ENCODE measurements around the gene SFI1. TPM values are rescaled to one million over a fixed set of nuclear protein-coding genes. Genes with fewer than 3 reads are reported as not detected.
"Not testable (repeated sequence)": the region's sequence is repeated elsewhere in the genome, so short reads cannot be mapped to it uniquely, and the experiment has no call there.

SFI1 gene
- total RNA-seq, 1 donor from 2014 or later = 406 TPM

DNA sequence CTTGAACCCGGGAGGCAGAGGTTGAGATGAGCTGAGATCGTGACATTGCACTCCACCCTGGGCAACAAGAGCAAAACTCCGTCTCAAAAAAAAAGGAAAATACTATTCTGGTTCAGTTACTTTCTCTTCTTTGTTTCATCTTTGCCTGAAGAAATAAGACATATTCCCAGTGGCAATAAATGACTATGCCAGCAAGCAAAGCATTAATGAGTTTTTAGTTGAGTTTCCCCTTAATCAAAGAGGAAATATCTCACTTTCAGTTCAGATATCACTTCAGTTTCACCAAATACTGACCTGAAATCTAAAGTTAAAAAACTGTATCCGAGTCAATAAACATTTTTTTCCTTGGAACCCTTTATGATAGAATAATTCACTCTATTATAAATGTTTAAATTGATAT lies 155.3 kb downstream of the SFI1 start:
- no peak overlapping the region for H3K27ac Mint-ChIP-seq

DNA sequence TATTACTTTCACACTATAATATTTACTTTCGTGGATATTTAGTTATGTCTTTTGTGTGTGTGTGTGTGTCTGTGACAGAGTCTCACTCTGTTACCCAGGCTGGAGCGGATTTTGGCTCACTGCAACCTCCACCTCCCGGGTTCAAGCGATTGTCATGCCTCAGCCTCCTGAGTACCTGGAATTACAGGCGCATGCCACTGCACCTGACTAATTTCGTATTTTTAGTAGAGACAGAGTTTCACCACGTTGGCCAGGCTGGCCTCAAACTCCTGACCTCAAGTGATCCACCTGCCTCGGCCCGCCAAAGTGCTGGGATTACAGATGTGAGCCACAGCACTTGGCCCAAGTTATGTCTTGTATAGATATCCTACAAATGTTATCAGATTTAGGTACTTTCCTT lies 155.8 kb downstream of the SFI1 start:
- DNase-seq (ENCODE audit: low spot score) = no peak
- Mint-ChIP-seq H3K4me3 (no peak overlapping the region), H3K27me3 (ENCODE audit: insufficient read depth) (no peaks in the 10 kb centered on the region), H3K27ac (no peak overlapping the region), H3K4me1 (ENCODE audit: low read depth) (peaks cover 18% of the 10 kb centered on the region), H3K36me3 (ENCODE audit: low read depth) (peaks cover 13% of the 10 kb centered on the region), H3K9me3 (no peaks in the 10 kb centered on the region)
- intact Hi-C loops (cut with micrococcal nuclease) = no loop called here

More for the DNA sequence above, 155.3 kb downstream of the SFI1 start:
- intact Hi-C loops (cut with micrococcal nuclease) = no loop called here
- DNase-seq (ENCODE audit: low spot score) = no peak
- H3K27me3 Mint-ChIP-seq (ENCODE audit: insufficient read depth) = no peaks in the 10 kb centered on the region
- H3K36me3 Mint-ChIP-seq (ENCODE audit: low read depth) = peaks cover 16% of the 10 kb centered on the region
- H3K4me1 Mint-ChIP-seq (ENCODE audit: low read depth) = peaks cover 22% of the 10 kb centered on the region
- H3K9me3 Mint-ChIP-seq = no peaks in the 10 kb centered on the region
- no peak overlapping the region for H3K4me3 Mint-ChIP-seq

DNA sequence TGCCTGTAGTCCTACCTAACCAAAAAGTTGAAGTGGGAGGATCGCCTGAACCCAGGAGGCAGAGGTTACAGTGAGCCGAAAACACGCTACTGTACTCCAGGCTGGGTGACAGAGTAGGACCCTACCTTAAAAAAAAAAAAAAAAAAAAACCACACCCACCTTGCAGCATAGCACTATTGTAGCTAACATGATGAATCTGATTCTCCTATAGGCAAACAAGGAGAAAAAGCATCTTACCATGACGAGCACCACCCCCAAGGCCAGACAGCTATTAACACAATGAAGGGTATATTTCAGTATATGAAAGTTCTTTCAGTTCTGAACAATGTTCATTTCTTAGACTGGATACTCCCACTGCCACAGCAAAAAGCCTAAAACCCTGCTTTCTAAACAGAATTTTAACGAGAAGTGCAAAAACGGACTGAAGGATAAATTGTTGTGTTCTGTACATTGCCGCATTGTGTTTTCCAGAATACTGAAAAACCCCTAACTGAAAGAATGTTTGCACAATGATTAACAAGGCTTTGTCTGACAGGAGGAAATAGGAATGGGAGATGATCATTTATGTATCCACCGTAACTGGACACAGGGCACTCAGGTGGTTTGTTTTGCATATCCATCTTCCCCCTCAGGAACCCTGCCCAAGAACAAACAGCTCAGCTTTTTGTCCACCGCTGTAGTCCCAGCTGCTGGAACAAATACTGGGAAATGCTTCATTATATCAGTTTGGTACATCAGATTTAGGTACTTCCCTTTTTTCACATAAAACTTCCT lies 156.8 kb downstream of the SFI1 start:
- H3K4me3 Mint-ChIP-seq = no peak overlapping the region
- H3K36me3 Mint-ChIP-seq (ENCODE audit: low read depth) = peaks cover 15% of the 10 kb centered on the region
- H3K9me3 Mint-ChIP-seq = no peaks in the 10 kb centered on the region
- no peak for DNase-seq (ENCODE audit: low spot score)
- H3K27ac Mint-ChIP-seq = no peak overlapping the region
- peaks cover 14% of the 10 kb centered on the region for H3K4me1 Mint-ChIP-seq (ENCODE audit: low read depth)
- intact Hi-C loops (cut with micrococcal nuclease) = no loop called here
- H3K27me3 Mint-ChIP-seq (ENCODE audit: insufficient read depth) = no peaks in the 10 kb centered on the region

DNA sequence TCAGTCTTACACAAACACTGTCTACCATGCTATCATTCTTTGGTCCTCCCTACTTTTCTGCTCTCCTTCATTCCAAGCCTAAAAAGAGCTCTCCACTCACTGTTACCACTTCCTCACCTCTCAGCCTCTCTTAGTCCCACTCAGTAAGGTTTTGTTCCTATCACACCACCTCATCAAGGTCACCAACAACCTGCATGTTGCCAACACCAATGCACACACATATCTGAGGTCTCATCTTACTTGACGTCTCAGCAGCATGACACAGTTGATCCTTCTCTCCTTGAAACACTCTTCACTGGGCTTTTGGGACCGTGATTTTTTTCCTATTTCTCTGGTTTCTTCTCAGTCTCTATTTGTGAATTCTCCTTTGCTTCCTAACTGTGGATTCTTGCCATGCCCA lies 157.6 kb downstream of the SFI1 start:
- Mint-ChIP-seq H3K4me1 (ENCODE audit: low read depth) (peaks cover 14% of the 10 kb centered on the region), H3K9me3 (no peaks in the 10 kb centered on the region), H3K27ac (no peak overlapping the region), H3K4me3 (no peak overlapping the region), H3K36me3 (ENCODE audit: low read depth) (peaks cover 15% of the 10 kb centered on the region), H3K27me3 (ENCODE audit: insufficient read depth) (no peaks in the 10 kb centered on the region)
- no peak for DNase-seq (ENCODE audit: low spot score)
- intact Hi-C loops (cut with micrococcal nuclease) = no loop called here

DNA sequence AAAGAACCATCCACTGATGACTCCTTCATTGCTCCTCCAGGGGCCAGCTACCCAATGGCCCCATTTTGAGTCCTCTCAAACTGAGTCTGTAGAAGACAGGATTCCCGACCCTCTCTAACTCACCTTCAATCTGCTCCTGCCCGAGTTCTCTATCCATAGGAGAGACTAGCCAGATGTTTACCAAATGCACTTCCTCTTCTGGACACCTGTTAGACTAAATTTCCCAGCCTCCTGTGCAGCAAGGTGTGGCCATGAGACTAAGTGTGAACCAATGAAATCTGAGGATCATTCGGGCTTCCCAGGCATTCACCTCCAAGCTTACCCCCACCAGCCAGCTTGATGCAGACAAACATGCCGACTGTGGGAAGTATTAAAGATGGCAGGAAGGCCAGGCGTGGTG lies 158.1 kb downstream of the SFI1 start:
- no peaks in the 10 kb centered on the region for H3K27me3 Mint-ChIP-seq (ENCODE audit: insufficient read depth)
- H3K27ac Mint-ChIP-seq = no peak overlapping the region
- DNase-seq (ENCODE audit: low spot score) = no peak
- no peak overlapping the region for H3K4me3 Mint-ChIP-seq
- H3K36me3 Mint-ChIP-seq (ENCODE audit: low read depth) = peaks cover 12% of the 10 kb centered on the region
- peaks cover 14% of the 10 kb centered on the region for H3K4me1 Mint-ChIP-seq (ENCODE audit: low read depth)
- intact Hi-C loops (cut with micrococcal nuclease) = no loop called here
- H3K9me3 Mint-ChIP-seq = no peaks in the 10 kb centered on the region

DNA sequence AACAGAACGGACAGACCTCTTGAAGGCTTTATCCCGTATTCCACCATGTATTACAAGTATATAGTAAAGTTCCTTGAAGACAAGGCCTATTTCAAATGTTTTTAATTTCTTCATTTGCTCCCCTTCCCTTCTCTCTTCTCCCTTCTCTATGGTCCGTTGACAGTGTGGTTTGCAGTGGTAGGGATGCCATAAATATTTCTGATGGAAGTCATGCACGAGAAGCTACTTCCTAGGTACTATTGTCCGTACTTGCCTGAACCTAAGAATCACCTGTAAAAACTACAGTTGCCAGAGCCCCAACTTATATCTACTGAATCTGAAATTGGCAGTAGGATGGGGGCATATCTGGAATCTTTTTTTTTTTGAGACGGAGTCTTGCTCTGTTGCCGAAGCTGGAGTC lies 162.9 kb downstream of the SFI1 start:
- intact Hi-C loops (cut with micrococcal nuclease) = no loop called here
- H3K4me3 Mint-ChIP-seq = no peak overlapping the region

DNA sequence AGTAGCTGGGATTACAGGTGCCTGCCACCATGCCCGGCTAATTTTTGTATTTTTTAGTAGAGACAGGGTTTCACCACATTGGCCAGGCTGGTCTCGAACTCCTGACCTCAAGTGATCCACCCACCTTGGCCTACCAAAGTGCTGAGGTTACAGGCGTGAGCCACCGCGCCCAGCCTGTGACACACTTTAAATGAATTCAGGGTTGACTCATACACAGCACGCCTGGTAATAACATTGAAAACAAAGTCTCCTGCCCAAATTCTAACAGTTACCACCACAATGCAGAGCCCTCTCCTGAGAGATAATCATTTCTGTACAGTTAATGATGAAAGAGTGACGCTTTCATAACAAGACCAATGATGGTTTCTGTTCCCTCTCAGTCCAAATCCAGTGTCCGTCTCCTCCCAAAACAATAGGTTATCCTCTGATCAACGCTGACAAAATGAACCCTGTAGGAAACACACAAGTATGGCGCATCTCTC lies 164.6 kb downstream of the SFI1 start:
- Mint-ChIP-seq H3K27ac (peak overlapping the region; percentile 95), H3K4me1 (ENCODE audit: low read depth) (peaks cover 29% of the 10 kb centered on the region)

More for the DNA sequence above, 162.9 kb downstream of the SFI1 start:
- DNase-seq (ENCODE audit: low spot score) = no peak
- Mint-ChIP-seq H3K36me3 (ENCODE audit: low read depth) (peaks cover 6% of the 10 kb centered on the region), H3K4me1 (ENCODE audit: low read depth) (peaks cover 26% of the 10 kb centered on the region), H3K27me3 (ENCODE audit: insufficient read depth) (peaks cover 2% of the 10 kb centered on the region), H3K9me3 (no peaks in the 10 kb centered on the region), H3K27ac (no peak overlapping the region)

DNA sequence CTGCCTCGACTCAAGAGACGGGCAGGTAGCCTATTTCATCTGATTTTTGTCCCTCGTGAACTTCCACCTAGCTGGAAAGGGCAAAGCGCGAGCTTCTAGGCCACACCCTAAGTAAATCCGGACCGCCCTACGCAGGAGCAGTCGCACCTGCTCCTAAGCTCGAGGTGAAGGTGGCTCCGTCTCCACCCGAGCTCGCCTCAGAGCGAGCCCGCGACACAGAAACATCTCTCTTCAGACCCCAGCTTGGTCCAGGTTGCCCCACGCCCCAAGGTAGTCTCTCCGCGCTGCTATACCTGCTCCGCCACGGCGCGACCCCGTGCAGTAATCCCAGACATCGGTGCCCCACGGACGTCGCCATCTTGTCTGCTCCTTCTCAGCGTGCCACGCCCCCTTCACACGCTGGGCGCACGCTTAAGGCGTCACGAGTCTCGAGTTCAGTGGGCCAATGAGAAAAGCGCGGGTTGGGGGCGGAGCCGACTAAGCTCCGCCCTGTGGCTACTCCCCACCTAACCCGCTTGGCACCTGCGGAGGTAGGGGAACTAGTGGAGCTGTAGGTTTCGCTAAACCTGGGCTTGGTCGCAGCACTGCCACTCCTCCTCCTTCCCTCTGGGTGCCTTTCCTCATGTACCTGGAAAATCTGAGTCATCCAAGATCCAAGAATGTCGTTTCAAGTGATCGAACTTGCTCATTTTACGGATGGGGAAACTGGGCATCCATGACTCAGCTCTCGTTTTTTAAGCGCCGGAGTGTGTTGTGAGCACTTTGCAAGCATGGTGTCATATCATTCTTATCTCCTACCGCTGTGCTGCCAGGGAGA lies 165.7 kb downstream of the SFI1 start, which contains the start of gene PISD:
TSS of gene PISD (minus strand) at position 365 of the 817 bp plus-strand sequence. CDS start at position 358, 7 bp downstream.
- Mint-ChIP-seq H3K4me1 (ENCODE audit: low read depth) (peaks cover 29% of the 10 kb centered on the region), H3K27me3 (ENCODE audit: insufficient read depth) (peaks cover 2% of the 10 kb centered on the region), H3K4me3 (peak within 1 kb of the TSS; percentile 99), H3K9me3 (no peaks in the 10 kb centered on the region), H3K36me3 (ENCODE audit: low read depth) (peaks cover 5% of the 10 kb centered on the region), H3K27ac (peak within 1 kb of the TSS; percentile 95)
- intact Hi-C loops (cut with micrococcal nuclease) = loop anchor here (1.0 to 10.0 kb wide), 9 partner anchors 14 to 813 kb away; partner anchors contain the start of genes DRG1 and YWHAH
- peak; percentile 96 for DNase-seq (ENCODE audit: low spot score)

More for the DNA sequence above, 164.6 kb downstream of the SFI1 start:
- peak overlapping the region; percentile 99 for H3K4me3 Mint-ChIP-seq
- DNase-seq (ENCODE audit: low spot score); H3K9me3 Mint-ChIP-seq; H3K36me3 Mint-ChIP-seq (ENCODE audit: low read depth); H3K27me3 Mint-ChIP-seq (ENCODE audit: insufficient read depth): not testable (repeated sequence)
- intact Hi-C loops (cut with micrococcal nuclease) = loop anchor here (1.0 to 10.0 kb wide), 2 partner anchors 15 to 604 kb away; no protein-coding TSS in a partner anchor

DNA sequence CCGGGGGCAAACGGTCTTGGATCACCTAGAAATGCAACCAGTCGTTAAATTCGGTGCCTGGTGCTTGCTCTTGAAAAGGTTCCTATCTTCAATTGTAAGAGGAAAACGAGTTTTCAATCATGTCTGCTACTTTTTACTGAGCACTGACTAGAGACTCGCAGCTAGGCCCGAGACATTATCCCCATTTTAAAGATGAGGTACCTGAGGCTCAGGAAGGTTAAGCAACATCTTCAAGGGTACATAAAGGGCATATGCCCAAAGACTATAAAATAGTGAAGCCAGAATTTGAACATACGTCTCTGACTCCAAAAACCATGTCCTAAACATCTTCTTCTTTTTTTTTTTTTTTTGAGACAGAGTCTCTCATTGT lies 166.3 kb downstream of the SFI1 start:
- H3K27ac Mint-ChIP-seq = peak overlapping the region; percentile 95
- intact Hi-C loops (cut with micrococcal nuclease) = loop anchor here (1.0 to 10.0 kb wide), 8 partner anchors 14 to 813 kb away; partner anchors contain the start of genes DRG1 and YWHAH
- no peak for DNase-seq (ENCODE audit: low spot score)
- H3K9me3 Mint-ChIP-seq = no peaks in the 10 kb centered on the region
- H3K36me3 Mint-ChIP-seq (ENCODE audit: low read depth) = peaks cover 5% of the 10 kb centered on the region
- peak overlapping the region; percentile 99 for H3K4me3 Mint-ChIP-seq
- peaks cover 29% of the 10 kb centered on the region for H3K4me1 Mint-ChIP-seq (ENCODE audit: low read depth)
- H3K27me3 Mint-ChIP-seq (ENCODE audit: insufficient read depth) = peaks cover 2% of the 10 kb centered on the region

Other genes with a start within 250 kb of the SFI1 start
- gene PIK3IP1, start 204.0 kb upstream of the SFI1 start, total RNA-seq = 11.1 and 12.3 TPM in 2 replicates
- 29.5 and 31.5 TPM in 2 replicates for gene PATZ1, start 150.2 kb upstream of the SFI1 start, total RNA-seq
- 113 and 125 TPM in 2 replicates for gene DRG1, start 96.9 kb upstream of the SFI1 start, total RNA-seq
- 101 and 105 TPM in 2 replicates for gene EIF4ENIF1, start 6.7 kb upstream of the SFI1 start, total RNA-seq
- 43.8 and 43.9 TPM in 2 replicates for gene PISD, start 165.7 kb downstream of the SFI1 start, total RNA-seq

All from activated T-helper 1 cell treated with anti-CD3 and anti-CD28 coated beads, Interleukin-12 subunit alpha, Interleukin-12 subunit beta, Interleukin-2, Interleukin-4 antibody, amounts not matched to agents 30 ng/mL and 10 ng/mL and 1 ng/mL, durations not matched to agents 14 hours and 24 hours and 36 hours (primary cell).